GM12865 (cell line): Measurements from ENCODE around the gene ITSN1.
"Not testable (repeated sequence)": the region's sequence is repeated elsewhere in the genome, so short reads cannot be mapped to it uniquely, and the experiment has no call there.

Source experiments
- DNase-seq: peaks from one replicate; pipeline ENCODE4 v3.0.0; 2010; ENCODE audit warnings: low read depth
- H3K4me3 ChIP-seq: 2 replicates; pipeline ENCODE4 v1.5.1; 2011; ENCODE audit warnings: mild to moderate bottlenecking, low read depth, low read length, control low read depth
- CTCF ChIP-seq: IDR thresholded peaks from 2 replicates; pipeline ENCODE4 v1.5.1; 2011; ENCODE audit warnings: low read length, control low read depth, low read depth, inconsistent platforms; ENCODE audit not compliant: insufficient read depth; ENCODE audit errors: missing control alignments

Gene ITSN1

GRCh38 chr21:33642027-33642895, at the start of gene ITSN1:
TSS of gene ITSN1 (plus strand) at chr21:33642501. CDS start at chr21:33718829, 76,328 bp downstream.
- peak within 1 kb of the TSS; percentile 72 for H3K4me3 ChIP-seq
- no peak for TF ChIP-seq CTCF
- peak; percentile 99 for DNase-seq

- H3K4me3 ChIP-seq = no peak overlapping the region
- no peak for DNase-seq
- no peak for TF ChIP-seq CTCF
Measured at GRCh38 chr21:33598051-33598450, 44.2 kb upstream of the ITSN1 start.

GRCh38 chr21:33608559-33608958, 33.7 kb upstream of the ITSN1 start:
- no peak overlapping the region for H3K4me3 ChIP-seq
- no peak for TF ChIP-seq CTCF
- DNase-seq = no peak

- DNase-seq = no peak
- no peak for TF ChIP-seq CTCF
- no peak overlapping the region for H3K4me3 ChIP-seq
Measured at GRCh38 chr21:33611006-33611744, 31.1 kb upstream of the ITSN1 start.

- H3K4me3 ChIP-seq, DNase-seq: not testable (repeated sequence)
Measured at GRCh38 chr21:33617565-33617964, 24.7 kb upstream of the ITSN1 start.

GRCh38 chr21:33618407-33618806, 23.9 kb upstream of the ITSN1 start:
- no peak overlapping the region for H3K4me3 ChIP-seq
- TF ChIP-seq CTCF = no peak
- no peak for DNase-seq

- no peak overlapping the region for H3K4me3 ChIP-seq
- TF ChIP-seq CTCF = no peak
- no peak for DNase-seq
Measured at GRCh38 chr21:33619726-33620125, 22.6 kb upstream of the ITSN1 start.
